Dedifferentiated amniotic fluid mesenchymal stem cell (primary cell): Measurements from ENCODE around the gene PRXL2C.
A peak's percentile ranks its signal among the peaks of the same experiment; 100 is the strongest.
"Not testable (repeated sequence)": the region's sequence is repeated elsewhere in the genome, so short reads cannot be mapped to it uniquely, and the experiment has no call there.

Experiments
- DNase-seq: peaks from one replicate; pipeline ENCODE4 v3.0.0-alpha.2; 2016; ENCODE audit errors: extremely low spot score

The PRXL2C gene

GRCh38 chr9:96649620-96650324, 5.3 kb downstream of the PRXL2C start:
- no peak for DNase-seq

- peak; percentile 64 for DNase-seq
These were observed 8.8 kb downstream of the PRXL2C start for GRCh38 chr9:96646081-96646991.

- DNase-seq: no peak
These were observed 11.0 kb downstream of the PRXL2C start for GRCh38 chr9:96644137-96644536.

- DNase-seq: no peak
These were observed 13.6 kb downstream of the PRXL2C start for GRCh38 chr9:96641514-96641913.

GRCh38 chr9:96638606-96639364, 16.3 kb downstream of the PRXL2C start:
- no peak for DNase-seq

GRCh38 chr9:96636368-96636767, 18.7 kb downstream of the PRXL2C start:
- no peak for DNase-seq

- not testable (repeated sequence) for DNase-seq
These were observed 21.5 kb downstream of the PRXL2C start for GRCh38 chr9:96633579-96633978.

- no peak for DNase-seq
These were observed 28.2 kb downstream of the PRXL2C start for GRCh38 chr9:96626912-96627311.

- no peak for DNase-seq
These were observed 33.5 kb downstream of the PRXL2C start for GRCh38 chr9:96621618-96622017.

GRCh38 chr9:96620832-96621269, 34.3 kb downstream of the PRXL2C start:
- no peak for DNase-seq

GRCh38 chr9:96620181-96620514, 35.0 kb downstream of the PRXL2C start:
- DNase-seq: no peak

GRCh38 chr9:96619491-96620180, 35.5 kb downstream of the PRXL2C start, which contains the start of gene CDC14B:
TSS of gene CDC14B (minus strand) at chr9:96619843. CDS start at chr9:96619378, 465 bp downstream.
- peak; percentile 78 for DNase-seq

GRCh38 chr9:96619124-96619465, 36.0 kb downstream of the PRXL2C start:
- DNase-seq: no peak

GRCh38 chr9:96618209-96619123, 36.7 kb downstream of the PRXL2C start:
- peak; percentile 33 for DNase-seq

GRCh38 chr9:96617439-96618185, 37.5 kb downstream of the PRXL2C start:
- no peak for DNase-seq

- DNase-seq: no peak
These were observed 38.2 kb downstream of the PRXL2C start for GRCh38 chr9:96616817-96617438.

GRCh38 chr9:96615411-96615810, 39.7 kb downstream of the PRXL2C start:
- DNase-seq: no peak

- not testable (repeated sequence) for DNase-seq
These were observed 40.5 kb downstream of the PRXL2C start for GRCh38 chr9:96614664-96615063.

GRCh38 chr9:96612966-96613589, 42.0 kb downstream of the PRXL2C start:
- DNase-seq: no peak
